Measurements from ENCODE around the gene ANGPTL4. TPM values are rescaled to one million over a fixed set of nuclear protein-coding genes. Genes with fewer than 3 reads are reported as not detected.
"Not testable (repeated sequence)": the region's sequence is repeated elsewhere in the genome, so short reads cannot be mapped to it uniquely, and the experiment has no call there.

Gene ANGPTL4
- total and polyA plus RNA-seq, 2 donors (not counting 1 experiment from before 2014, with no cell fraction given): 1.7 to 6.6 TPM

GRCh38 chr19:8404391-8405151 is 40.6 kb downstream of the ANGPTL4 start:
- Histone ChIP-seq H2AFZ (ENCODE audit: low read length) (no peak overlapping the region), H3K4me3 (replicated peaks in 1 of 4; ENCODE audit: control extremely low read depth in 1 of 4, insufficient read depth in 1 of 4, low read depth in 3 of 4, low read length in 4 of 4) (no peak overlapping the region), H3K79me2 (ENCODE audit: control insufficient read depth, insufficient read depth, low read length) (no peaks in the 10 kb centered on the region), H3K27ac (ENCODE audit: insufficient read depth, low read length) (no peak overlapping the region), H3K36me3 (ENCODE audit: control insufficient read depth, insufficient read depth, low read length) (peaks cover 8% of the 10 kb centered on the region), H3K9me3 (ENCODE audit: control insufficient read depth, insufficient read depth, low read depth, low read length) (no peaks in the 10 kb centered on the region), H3K9ac (ENCODE audit: insufficient read depth, low read length) (no peak overlapping the region), H4K20me1 (ENCODE audit: control insufficient read depth, extremely low read depth, insufficient read depth, low read length) (no peaks in the 10 kb centered on the region), H3K27me3 (ENCODE audit: control insufficient read depth, insufficient read depth, low read length) (no peaks in the 10 kb centered on the region), H3K4me2 (ENCODE audit: extremely low read depth, insufficient read depth, low read length) (no peak overlapping the region), H3K4me1 (ENCODE audit: control insufficient read depth, extremely low read depth, insufficient read depth, low read length) (no peaks in the 10 kb centered on the region)
- no peak for TF ChIP-seq EZH2 (IDR thresholded peaks at IDR 0.05; ENCODE audit: low read length, missing control alignments)
- no peak for TF ChIP-seq CTCF (conservative IDR thresholded peaks at IDR 0.05 in 1 of 2, IDR thresholded peaks at IDR 0.05 in 1 of 2; ENCODE audit: low read depth in 1 of 2, low read length in 2 of 2)
- DNase-seq (ENCODE audit: low read depth in 2 of 2): no peak

- not testable (repeated sequence) for DNase-seq (ENCODE audit: low read depth in 2 of 2); H3K27me3 ChIP-seq (ENCODE audit: control insufficient read depth, insufficient read depth, low read length); H2AFZ ChIP-seq (ENCODE audit: low read length); H3K4me2 ChIP-seq (ENCODE audit: extremely low read depth, insufficient read depth, low read length); H3K4me3 ChIP-seq (replicated peaks in 1 of 4; ENCODE audit: control extremely low read depth in 1 of 4, insufficient read depth in 1 of 4, low read depth in 3 of 4, low read length in 4 of 4); H4K20me1 ChIP-seq (ENCODE audit: control insufficient read depth, extremely low read depth, insufficient read depth, low read length); H3K36me3 ChIP-seq (ENCODE audit: control insufficient read depth, insufficient read depth, low read length); H3K27ac ChIP-seq (ENCODE audit: insufficient read depth, low read length); H3K9ac ChIP-seq (ENCODE audit: insufficient read depth, low read length); H3K79me2 ChIP-seq (ENCODE audit: control insufficient read depth, insufficient read depth, low read length); H3K4me1 ChIP-seq (ENCODE audit: control insufficient read depth, extremely low read depth, insufficient read depth, low read length); H3K9me3 ChIP-seq (ENCODE audit: control insufficient read depth, insufficient read depth, low read depth, low read length)
Measured at GRCh38 chr19:8410718-8411117, 46.8 kb downstream of the ANGPTL4 start.

GRCh38 chr19:8412783-8413628 is 49.1 kb downstream of the ANGPTL4 start, which contains the start of gene MARCHF2:
Gene MARCHF2 (plus strand): TSS chr19:8413305. CDS start chr19:8421841, 8,536 bp downstream.
- H3K27me3 ChIP-seq (ENCODE audit: control insufficient read depth, insufficient read depth, low read length): no peaks in the 10 kb centered on the region
- no peaks in the 10 kb centered on the region for H3K36me3 ChIP-seq (ENCODE audit: control insufficient read depth, insufficient read depth, low read length)
- no peaks in the 10 kb centered on the region for H4K20me1 ChIP-seq (ENCODE audit: control insufficient read depth, extremely low read depth, insufficient read depth, low read length)
- H3K27ac ChIP-seq (ENCODE audit: insufficient read depth, low read length): peak within 1 kb of the TSS; percentile 38
- H3K79me2 ChIP-seq (ENCODE audit: control insufficient read depth, insufficient read depth, low read length): no peaks in the 10 kb centered on the region
- peak within 1 kb of the TSS; percentile 89 for H3K4me2 ChIP-seq (ENCODE audit: extremely low read depth, insufficient read depth, low read length)
- peak within 1 kb of the TSS; percentile 57 for H3K9ac ChIP-seq (ENCODE audit: insufficient read depth, low read length)
- peak within 1 kb of the TSS; percentile 52 to 78 (median 58) for H3K4me3 ChIP-seq (replicated peaks in 1 of 4; ENCODE audit: control extremely low read depth in 1 of 4, insufficient read depth in 1 of 4, low read depth in 3 of 4, low read length in 4 of 4)
- H2AFZ ChIP-seq (ENCODE audit: low read length): peak within 1 kb of the TSS; percentile 83
- H3K9me3 ChIP-seq (ENCODE audit: control insufficient read depth, insufficient read depth, low read depth, low read length): no peaks in the 10 kb centered on the region
- DNase-seq (ENCODE audit: low read depth in 2 of 2): peak; percentile 93 to 97
- H3K4me1 ChIP-seq (ENCODE audit: control insufficient read depth, extremely low read depth, insufficient read depth, low read length): peaks cover 3% of the 10 kb centered on the region
- TF ChIP-seq CTCF (conservative IDR thresholded peaks at IDR 0.05 in 1 of 2, IDR thresholded peaks at IDR 0.05 in 1 of 2; ENCODE audit: low read depth in 1 of 2, low read length in 2 of 2) (peak; percentile 33 to 42), EZH2 (IDR thresholded peaks at IDR 0.05; ENCODE audit: low read length, missing control alignments) (no peak)
